ENCODE measurements around the gene SLC26A4. TPM values are rescaled to one million over a fixed set of nuclear protein-coding genes. Genes with fewer than 3 reads are reported as not detected.

Gene SLC26A4
- total RNA-seq, 1 donor from 2014 or later: 1.0 TPM

- Histone ChIP-seq H3K9me3 (no peaks in the 10 kb centered on the region), H3K4me1 (no peaks in the 10 kb centered on the region), H3K27ac (no peak overlapping the region), H3K27me3 (no peaks in the 10 kb centered on the region), H3K36me3 (no peaks in the 10 kb centered on the region), H3K4me3 (no peak overlapping the region)
- ATAC-seq: no peak
- TF ChIP-seq, protein P1, sequence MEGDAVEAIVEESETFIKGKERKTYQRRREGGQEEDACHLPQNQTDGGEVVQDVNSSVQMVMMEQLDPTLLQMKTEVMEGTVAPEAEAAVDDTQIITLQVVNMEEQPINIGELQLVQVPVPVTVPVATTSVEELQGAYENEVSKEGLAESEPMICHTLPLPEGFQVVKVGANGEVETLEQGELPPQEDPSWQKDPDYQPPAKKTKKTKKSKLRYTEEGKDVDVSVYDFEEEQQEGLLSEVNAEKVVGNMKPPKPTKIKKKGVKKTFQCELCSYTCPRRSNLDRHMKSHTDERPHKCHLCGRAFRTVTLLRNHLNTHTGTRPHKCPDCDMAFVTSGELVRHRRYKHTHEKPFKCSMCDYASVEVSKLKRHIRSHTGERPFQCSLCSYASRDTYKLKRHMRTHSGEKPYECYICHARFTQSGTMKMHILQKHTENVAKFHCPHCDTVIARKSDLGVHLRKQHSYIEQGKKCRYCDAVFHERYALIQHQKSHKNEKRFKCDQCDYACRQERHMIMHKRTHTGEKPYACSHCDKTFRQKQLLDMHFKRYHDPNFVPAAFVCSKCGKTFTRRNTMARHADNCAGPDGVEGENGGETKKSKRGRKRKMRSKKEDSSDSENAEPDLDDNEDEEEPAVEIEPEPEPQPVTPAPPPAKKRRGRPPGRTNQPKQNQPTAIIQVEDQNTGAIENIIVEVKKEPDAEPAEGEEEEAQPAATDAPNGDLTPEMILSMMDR (IDR thresholded peaks at IDR 0.05): no peak
- no peak for DNase-seq
- intact Hi-C loops (cut with DNase I): no loop called here
These were observed 42.6 kb downstream of the SLC26A4 start for GRCh38 chr7:107703219-107703618.

DNA sequence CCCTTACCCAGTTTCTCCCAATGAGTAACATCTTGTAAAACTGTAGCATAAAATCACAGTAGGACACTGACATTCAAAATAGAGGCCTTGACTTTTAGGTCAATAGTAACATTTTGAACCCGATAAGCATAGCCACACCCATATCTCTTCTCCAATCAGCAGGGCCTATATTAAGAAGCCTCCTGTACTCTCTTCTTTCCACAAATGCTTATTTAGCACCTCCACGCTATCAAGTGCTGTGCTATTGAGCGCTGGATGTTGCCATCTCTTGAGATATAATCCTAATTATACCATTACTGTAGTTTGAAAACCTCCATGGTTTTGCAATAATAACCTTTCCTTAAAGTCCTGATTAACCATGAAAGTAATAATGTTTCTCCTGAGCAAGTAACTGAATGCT, 43.2 kb downstream of the SLC26A4 start:
- ATAC-seq: no peak
- TF ChIP-seq, protein P1 (IDR thresholded peaks at IDR 0.05): no peak
- H3K9me3 ChIP-seq: no peaks in the 10 kb centered on the region

GRCh38 chr7:107708956-107709355, 48.3 kb downstream of the SLC26A4 start:
- Histone ChIP-seq H3K4me1 (no peaks in the 10 kb centered on the region), H3K36me3 (no peaks in the 10 kb centered on the region), H3K27me3 (no peaks in the 10 kb centered on the region), H3K9me3 (no peaks in the 10 kb centered on the region), H3K4me3 (no peak overlapping the region), H3K27ac (no peak overlapping the region)
- intact Hi-C loops (cut with DNase I): no loop called here
- TF ChIP-seq, protein P1 (IDR thresholded peaks at IDR 0.05): no peak
- DNase-seq (no peak), ATAC-seq (no peak)

More for the DNA sequence above, 43.2 kb downstream of the SLC26A4 start:
- DNase-seq: no peak
- Histone ChIP-seq H3K4me3 (no peak overlapping the region), H3K27me3 (no peaks in the 10 kb centered on the region), H3K4me1 (no peaks in the 10 kb centered on the region), H3K27ac (no peak overlapping the region), H3K36me3 (no peaks in the 10 kb centered on the region)
- intact Hi-C loops (cut with DNase I): no loop called here

DNA sequence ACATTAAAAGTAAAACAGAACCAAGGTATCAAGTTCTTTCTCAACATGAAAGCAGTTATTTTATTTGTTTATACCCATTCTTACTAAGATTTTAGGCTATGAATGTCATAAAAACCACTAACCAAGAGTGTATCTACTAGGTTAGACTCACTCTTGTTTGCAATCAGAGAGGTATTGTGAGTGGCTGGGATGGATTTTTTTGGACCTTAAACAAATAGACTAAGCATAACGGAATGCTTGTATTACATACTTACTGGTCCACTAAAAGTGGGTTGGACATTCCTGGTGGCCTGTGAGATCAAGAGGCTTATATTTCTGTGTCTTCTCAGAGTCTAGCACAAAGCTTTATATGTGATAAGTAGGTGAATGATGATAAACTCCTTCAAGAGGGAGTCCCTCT, 50.7 kb downstream of the SLC26A4 start:
- Histone ChIP-seq H3K27me3 (no peaks in the 10 kb centered on the region), H3K9me3 (no peaks in the 10 kb centered on the region), H3K27ac (no peak overlapping the region), H3K4me1 (no peaks in the 10 kb centered on the region), H3K4me3 (no peak overlapping the region), H3K36me3 (no peaks in the 10 kb centered on the region)
- DNase-seq (no peak), ATAC-seq (peak; percentile 59)
- intact Hi-C loops (cut with DNase I): no loop called here
- TF ChIP-seq, protein P1 (IDR thresholded peaks at IDR 0.05): no peak

GRCh38 chr7:107712025-107712424, 51.4 kb downstream of the SLC26A4 start:
- H3K4me3 ChIP-seq: no peak overlapping the region
- no peaks in the 10 kb centered on the region for H3K36me3 ChIP-seq
- TF ChIP-seq, protein P1 (IDR thresholded peaks at IDR 0.05): no peak
- H3K9me3 ChIP-seq: no peaks in the 10 kb centered on the region
- no peak overlapping the region for H3K27ac ChIP-seq
- H3K27me3 ChIP-seq: no peaks in the 10 kb centered on the region
- DNase-seq: no peak
- intact Hi-C loops (cut with DNase I): no loop called here
- no peaks in the 10 kb centered on the region for H3K4me1 ChIP-seq
- ATAC-seq: peak; percentile 50

DNA sequence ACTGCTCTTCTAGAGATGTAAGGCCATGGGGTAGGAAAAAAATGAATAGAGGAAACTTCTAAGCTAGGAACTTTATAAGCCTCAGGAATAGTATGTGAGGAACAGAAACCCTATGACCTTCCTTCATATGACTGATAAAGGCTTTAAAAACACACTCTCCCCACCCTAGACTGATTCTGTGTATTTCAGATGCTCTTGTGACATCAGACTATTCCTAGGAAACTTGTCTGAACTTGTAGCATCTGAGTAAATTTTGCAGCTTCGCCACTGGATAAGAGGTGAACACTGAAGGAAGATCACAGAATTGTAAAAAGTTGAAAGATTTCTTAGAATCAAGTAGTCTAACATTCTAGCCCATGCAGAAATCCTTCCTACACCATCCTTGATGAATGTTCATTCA, 52.3 kb downstream of the SLC26A4 start:
- intact Hi-C loops (cut with DNase I): no loop called here
- no peaks in the 10 kb centered on the region for H3K4me1 ChIP-seq
- no peak overlapping the region for H3K4me3 ChIP-seq
- no peak for DNase-seq
- no peaks in the 10 kb centered on the region for H3K36me3 ChIP-seq
- TF ChIP-seq, protein P1 (IDR thresholded peaks at IDR 0.05): no peak
- ATAC-seq: no peak
- H3K27ac ChIP-seq: no peak overlapping the region
- H3K9me3 ChIP-seq: no peaks in the 10 kb centered on the region
- H3K27me3 ChIP-seq: no peaks in the 10 kb centered on the region
